CD1c-positive myeloid dendritic cell (primary cell): Measurements from ENCODE around the gene RPP25L.

Experiments used
- DNase-seq: peaks from one replicate; pipeline ENCODE4 v3.0.0-alpha.2; 2016; ENCODE audit errors: extremely low spot score

RPP25L gene

GRCh38 chr9:34637356-34638137 lies 25.6 kb upstream of the RPP25L start, which contains the start of gene SIGMAR1:
SIGMAR1 (minus strand) TSS chr9:34637787; CDS start chr9:34637697, 90 bp downstream.
- peak; percentile 96 for DNase-seq

GRCh38 chr9:34636791-34637355 lies 25.0 kb upstream of the RPP25L start:
- DNase-seq, result no peak

- no peak for DNase-seq
Observed at GRCh38 chr9:34635556-34635955, 23.7 kb upstream of the RPP25L start.

DNA sequence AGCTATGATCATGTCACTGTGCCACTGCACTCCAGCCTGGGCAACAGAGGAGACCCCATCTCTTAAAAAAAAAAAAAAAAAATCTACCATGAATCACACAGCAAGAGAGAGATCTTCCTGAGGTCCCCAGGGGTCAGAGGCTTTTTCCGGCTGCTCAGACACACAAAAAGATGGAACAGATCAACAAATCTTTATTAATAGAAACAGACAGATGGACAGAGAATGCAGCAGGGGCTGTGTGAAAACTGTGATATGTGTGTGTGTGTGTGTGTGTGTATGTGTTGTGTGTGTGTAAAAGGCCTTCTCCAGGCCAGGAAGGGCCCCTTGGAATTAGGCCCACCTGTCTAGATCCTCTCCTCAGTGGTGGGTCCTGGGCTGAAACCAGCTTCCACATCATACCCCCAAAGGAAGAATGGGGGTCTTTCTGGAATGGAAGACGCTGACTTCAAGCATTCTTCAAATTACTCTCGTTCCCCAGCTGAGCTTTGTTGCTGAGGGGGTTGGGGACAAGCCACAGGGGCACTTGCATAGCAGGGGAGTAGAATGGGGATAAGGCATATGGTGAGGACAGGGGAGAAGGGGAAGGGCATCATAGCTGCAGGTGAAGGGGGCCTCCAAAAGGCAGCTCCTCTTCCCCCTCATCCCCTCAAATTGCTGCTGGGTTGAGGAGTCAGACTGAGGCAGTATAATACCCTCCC lies 22.8 kb upstream of the RPP25L start:
- no peak for DNase-seq

- peak; percentile 77 for DNase-seq
Observed at GRCh38 chr9:34633851-34634550, 22.1 kb upstream of the RPP25L start.

- DNase-seq, result no peak
Observed at GRCh38 chr9:34633166-34633565, 21.3 kb upstream of the RPP25L start.

DNA sequence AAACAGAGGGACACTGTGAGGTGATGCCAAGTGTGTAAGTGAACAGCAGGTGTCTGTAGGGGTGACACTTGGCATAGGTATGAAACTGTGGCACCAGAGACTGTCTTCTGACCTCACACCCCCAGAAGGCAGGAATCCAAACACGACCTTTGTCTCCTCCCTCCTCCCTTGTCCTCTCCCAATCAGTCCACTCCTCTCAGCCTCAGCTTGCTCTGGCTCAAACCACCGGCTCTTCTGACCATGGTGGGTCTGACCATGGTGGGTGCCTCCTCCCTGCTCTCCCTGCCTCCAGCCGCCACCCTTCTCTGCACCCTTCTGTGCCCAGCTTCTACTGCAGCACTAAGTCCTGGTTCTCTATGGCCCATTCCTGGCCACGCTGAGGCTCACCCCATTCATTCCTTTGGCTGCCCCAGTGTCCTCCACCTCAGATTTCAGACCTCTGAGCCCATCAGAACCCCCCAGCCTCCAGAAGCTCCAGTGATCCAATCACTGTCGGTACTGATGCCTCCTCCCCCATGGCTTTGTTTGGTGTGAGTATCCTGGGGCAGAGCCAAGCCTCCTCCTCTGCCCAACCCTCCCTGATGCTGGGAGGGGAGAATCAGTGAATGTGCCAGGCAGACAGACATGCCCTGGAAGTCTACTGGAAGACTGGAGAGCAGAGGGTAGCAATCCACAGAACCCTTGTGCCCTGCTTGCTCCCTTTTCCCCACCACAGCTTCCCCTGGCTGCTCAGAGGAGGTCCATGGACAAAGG lies 18.7 kb upstream of the RPP25L start:
- DNase-seq, result no peak

GRCh38 chr9:34629491-34629808 lies 17.6 kb upstream of the RPP25L start:
- DNase-seq, result no peak

DNA sequence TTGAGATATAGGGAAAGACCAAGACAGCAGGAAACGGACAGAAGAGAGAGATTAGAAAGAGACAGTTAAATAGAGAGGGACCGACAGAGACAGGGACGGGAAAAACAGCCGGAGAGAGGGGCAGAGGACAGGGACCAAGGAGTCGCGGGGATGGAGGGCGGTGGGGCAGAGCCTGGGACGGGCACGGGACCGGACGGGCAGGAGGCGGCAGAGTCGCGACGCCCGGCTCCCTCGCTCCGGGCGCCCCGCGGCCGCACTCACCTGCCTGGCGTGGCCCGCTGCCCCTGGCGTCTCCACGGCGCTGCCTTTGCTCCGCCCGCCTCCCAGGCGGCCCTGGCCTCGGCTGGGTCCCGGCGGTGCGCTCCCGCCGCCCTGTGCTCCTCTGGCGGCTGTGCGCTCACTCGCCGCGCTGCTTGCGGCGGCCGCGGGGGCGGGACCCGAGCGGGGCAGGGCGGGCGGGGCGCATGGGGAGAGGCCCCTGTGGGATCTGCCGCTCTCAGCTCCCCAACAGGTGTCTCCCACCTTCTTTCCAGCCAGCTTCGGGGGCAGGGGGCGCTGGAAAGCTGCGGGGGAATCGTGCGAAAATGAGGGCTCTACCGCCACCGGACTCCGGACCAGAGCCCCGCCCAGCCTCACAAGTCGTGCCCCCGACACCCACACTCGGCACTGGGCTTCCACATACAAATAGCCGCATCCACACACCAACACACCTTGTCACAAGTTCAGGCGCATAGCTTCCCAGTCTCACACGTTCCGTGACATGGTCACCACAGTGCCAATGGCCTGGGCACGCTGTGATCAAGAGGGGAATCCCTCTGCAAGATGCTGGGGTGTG lies 17.0 kb upstream of the RPP25L start, which contains the start of gene ARID3C:
TSS of gene ARID3C (minus strand) at position 411 of the 835 bp plus-strand sequence. CDS start 1,052 bp downstream, outside the sequence.
- peak; percentile 48 for DNase-seq

DNA sequence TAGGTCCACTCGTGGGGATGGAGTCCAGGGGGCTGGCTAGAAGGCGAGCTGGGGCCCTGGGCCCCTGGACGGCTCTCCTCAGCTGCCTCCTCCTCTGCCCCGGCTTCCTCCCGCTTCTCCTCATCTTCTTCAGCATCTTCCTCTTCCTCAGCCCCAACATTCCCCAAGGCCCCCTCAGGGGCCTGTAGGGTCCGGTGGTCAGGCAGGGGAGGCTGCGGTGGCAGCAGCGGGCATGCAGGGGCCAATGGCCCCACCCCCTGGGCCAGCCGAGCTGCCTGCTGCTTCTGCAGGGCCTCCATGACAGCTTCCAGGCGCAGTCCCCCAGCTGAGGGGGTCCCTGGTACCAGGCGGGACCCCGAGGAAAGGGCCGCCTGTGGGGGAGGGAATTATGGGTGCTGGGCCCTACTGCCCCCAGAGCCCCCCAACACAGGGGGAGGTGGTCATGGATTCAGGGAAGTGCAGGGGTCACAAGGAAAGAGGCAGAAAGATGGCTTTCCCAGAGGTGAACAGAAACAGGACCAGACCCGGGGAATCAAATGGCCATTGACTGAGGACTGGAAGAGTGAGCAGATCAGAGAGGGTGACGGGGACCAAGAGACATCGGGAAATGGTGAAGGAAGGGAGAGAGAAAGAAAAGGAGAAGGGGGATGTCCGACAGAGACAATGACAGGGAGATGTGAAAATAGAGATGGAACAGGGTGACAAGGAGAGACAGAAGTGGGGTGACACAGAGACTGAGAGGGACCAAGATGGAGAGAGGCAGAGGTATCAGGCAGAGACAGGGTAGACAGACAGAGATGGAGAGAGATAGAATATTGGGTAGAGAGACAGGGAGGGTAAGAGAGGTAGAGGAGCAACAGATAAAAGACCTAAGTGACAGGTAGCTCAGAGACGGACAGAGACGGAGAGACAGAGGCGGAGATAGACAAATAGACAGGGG lies 16.1 kb upstream of the RPP25L start:
- no peak for DNase-seq

GRCh38 chr9:34625186-34625486 lies 13.2 kb upstream of the RPP25L start:
- DNase-seq, result no peak

GRCh38 chr9:34624475-34625185 lies 12.7 kb upstream of the RPP25L start:
- DNase-seq, result no peak

DNA sequence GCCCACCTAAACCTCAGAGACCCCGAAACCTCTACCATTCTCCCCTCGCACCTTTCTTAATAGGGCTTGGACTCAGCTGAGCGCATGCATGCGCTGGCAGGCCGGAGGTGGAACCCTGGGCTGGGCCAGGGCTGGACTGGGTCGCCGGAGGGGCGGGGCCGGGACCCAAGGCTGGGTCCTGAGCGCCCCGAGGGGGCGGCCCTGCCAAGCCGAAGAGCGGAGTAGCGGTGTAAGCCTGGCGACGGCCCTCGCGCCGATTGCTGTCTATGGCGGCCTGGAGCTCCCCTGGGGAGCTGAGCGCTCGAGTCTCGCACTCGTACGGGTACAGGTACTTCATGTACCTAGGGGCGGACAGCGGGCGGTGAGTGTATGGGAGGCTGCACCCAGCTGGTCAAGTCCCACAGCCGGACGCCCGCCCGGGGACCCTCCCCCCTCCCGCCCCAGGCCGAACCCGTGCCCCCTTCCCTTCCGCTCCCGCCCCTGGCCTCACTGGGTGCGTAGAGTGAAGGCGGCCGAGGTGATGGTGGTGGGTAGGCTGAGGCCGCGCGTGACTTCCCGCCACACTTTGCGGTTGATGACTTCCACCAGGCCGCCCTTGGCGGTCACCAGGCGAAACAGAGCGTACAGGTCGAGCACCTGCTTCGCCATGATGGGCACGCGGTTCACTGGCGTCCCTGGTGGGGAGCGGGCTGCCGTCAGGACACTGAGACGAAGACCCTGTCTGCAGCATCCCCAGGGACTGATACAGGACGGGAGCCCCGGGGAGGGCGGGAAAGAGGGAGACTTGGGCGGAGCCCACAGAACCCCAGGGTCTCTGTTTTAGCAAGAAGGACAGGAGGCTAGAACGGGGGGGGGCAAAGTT lies 11.7 kb upstream of the RPP25L start:
- no peak for DNase-seq

- peak; percentile 97 for DNase-seq
Observed at GRCh38 chr9:34620061-34620994, 8.4 kb upstream of the RPP25L start, which contains the start of gene DCTN3. DCTN3 (minus strand) TSS chr9:34620495; CDS start chr9:34620464, 31 bp downstream.

GRCh38 chr9:34615132-34615531 lies 3.2 kb upstream of the RPP25L start:
- no peak for DNase-seq

GRCh38 chr9:34612788-34613390 lies 992 bp upstream of the RPP25L start:
- peak; percentile 88 for DNase-seq
